ENCODE results near the gene C9orf78.

GRCh38 chr9:129854588-129855110 is 19.6 kb upstream of the C9orf78 start:
- TF ChIP-seq, protein P1, sequence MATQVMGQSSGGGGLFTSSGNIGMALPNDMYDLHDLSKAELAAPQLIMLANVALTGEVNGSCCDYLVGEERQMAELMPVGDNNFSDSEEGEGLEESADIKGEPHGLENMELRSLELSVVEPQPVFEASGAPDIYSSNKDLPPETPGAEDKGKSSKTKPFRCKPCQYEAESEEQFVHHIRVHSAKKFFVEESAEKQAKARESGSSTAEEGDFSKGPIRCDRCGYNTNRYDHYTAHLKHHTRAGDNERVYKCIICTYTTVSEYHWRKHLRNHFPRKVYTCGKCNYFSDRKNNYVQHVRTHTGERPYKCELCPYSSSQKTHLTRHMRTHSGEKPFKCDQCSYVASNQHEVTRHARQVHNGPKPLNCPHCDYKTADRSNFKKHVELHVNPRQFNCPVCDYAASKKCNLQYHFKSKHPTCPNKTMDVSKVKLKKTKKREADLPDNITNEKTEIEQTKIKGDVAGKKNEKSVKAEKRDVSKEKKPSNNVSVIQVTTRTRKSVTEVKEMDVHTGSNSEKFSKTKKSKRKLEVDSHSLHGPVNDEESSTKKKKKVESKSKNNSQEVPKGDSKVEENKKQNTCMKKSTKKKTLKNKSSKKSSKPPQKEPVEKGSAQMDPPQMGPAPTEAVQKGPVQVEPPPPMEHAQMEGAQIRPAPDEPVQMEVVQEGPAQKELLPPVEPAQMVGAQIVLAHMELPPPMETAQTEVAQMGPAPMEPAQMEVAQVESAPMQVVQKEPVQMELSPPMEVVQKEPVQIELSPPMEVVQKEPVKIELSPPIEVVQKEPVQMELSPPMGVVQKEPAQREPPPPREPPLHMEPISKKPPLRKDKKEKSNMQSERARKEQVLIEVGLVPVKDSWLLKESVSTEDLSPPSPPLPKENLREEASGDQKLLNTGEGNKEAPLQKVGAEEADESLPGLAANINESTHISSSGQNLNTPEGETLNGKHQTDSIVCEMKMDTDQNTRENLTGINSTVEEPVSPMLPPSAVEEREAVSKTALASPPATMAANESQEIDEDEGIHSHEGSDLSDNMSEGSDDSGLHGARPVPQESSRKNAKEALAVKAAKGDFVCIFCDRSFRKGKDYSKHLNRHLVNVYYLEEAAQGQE (IDR thresholded peaks at IDR 0.05; ENCODE audit: insufficient read depth in 1 of 2, low read depth in 2 of 2, low read length in 2 of 2) = no peak
- TF ChIP-seq POLR2AphosphoS5 (IDR thresholded peaks at IDR 0.05; ENCODE audit: low read depth, low read length) = no peak
- TF ChIP-seq TAF1 (IDR thresholded peaks at IDR 0.05; ENCODE audit: borderline replicate concordance, insufficient read depth, low read length) = no peak

All from PFSK-1 (cell line).